Colonic mucosa (tissue), 4 donors: ENCODE data around the gene NACC2. TPM values are rescaled to one million over a fixed set of nuclear protein-coding genes. Genes with fewer than 3 reads are reported as not detected.
A peak's percentile ranks its signal among the peaks of the same experiment; 100 is the strongest.

Experiments used
- DNase-seq: peaks from one replicate; pipeline ENCODE4 v3.0.0-alpha.2; 2020
- H3K27ac ChIP-seq: fragments of 200-600 bp; one replicate; pipeline ENCODE4 v1.8.0; 2021
- H3K27me3 ChIP-seq: fragments of 200-600 bp; one replicate; pipeline ENCODE4 v1.8.0; 2021
- H3K36me3 ChIP-seq: fragments of 200-600 bp; one replicate; pipeline ENCODE4 v1.8.0; 2021
- H3K4me1 ChIP-seq: fragments of 200-600 bp; one replicate; pipeline ENCODE4 v1.8.0; 2021; ENCODE audit warnings: mild to moderate bottlenecking
- H3K4me3 ChIP-seq: fragments of 200-600 bp; one replicate; pipeline ENCODE4 v1.8.0; 2021
- H3K9ac ChIP-seq, 2 donors: one replicate each; pipeline ENCODE4 v1.7.0; 2013; ENCODE audit warnings: control low read depth in 2 of 2, low read depth in 2 of 2, low read length in 2 of 2
- H3K9me3 ChIP-seq: fragments of 200-600 bp; one replicate; pipeline ENCODE4 v1.8.0; 2021
- CTCF ChIP-seq: fragments of 200-600 bp; IDR thresholded peaks from one replicate; pipeline ENCODE4 v1.8.0; 2022; ENCODE audit warnings: antibody characterized with exemption, mild to moderate bottlenecking
- intact Hi-C: fragments of 100-400 bp; cut with DNase I; formaldehyde crosslinking; loops from one replicate; pipeline ENCODE4 v1.14.1; 2022
- total RNA-seq, 2 donors: library from RNA; stranded (reverse); fragmentation: NEBNext Ultra II Directional in 1 of 2; extraction: Animal tissue kit (Norgen Biotek cat#: 25700) in 1 of 2; gene quantifications; one replicate each; pipeline ENCODE4 v1.2.1, GENCODE V29; 2021
- donor health status: healthy.
- donor health status: DM: no; HTN: no; CAD: no.
- donor health status: DM: no; HTN: no; CAD: no.

The NACC2 gene
- total RNA-seq, 2 donors from 2014 or later: 20.3 to 21.0 TPM

GRCh38 chr9:136052472-136052880 lies 42.6 kb downstream of the NACC2 start:
- peak overlapping the region; percentile 17 for H3K4me3 ChIP-seq
- intact Hi-C loops: no loop called here
- no peaks in the 10 kb centered on the region for H3K27me3 ChIP-seq
- peak; percentile 39 for DNase-seq
- peaks cover 30% of the 10 kb centered on the region for H3K4me1 ChIP-seq
- no peaks in the 10 kb centered on the region for H3K36me3 ChIP-seq
- TF ChIP-seq CTCF: no peak
- peak overlapping the region; percentile 76 for H3K27ac ChIP-seq
- no peaks in the 10 kb centered on the region for H3K9me3 ChIP-seq
- H3K9ac ChIP-seq: peak overlapping the region; percentile 34 to 35

DNA sequence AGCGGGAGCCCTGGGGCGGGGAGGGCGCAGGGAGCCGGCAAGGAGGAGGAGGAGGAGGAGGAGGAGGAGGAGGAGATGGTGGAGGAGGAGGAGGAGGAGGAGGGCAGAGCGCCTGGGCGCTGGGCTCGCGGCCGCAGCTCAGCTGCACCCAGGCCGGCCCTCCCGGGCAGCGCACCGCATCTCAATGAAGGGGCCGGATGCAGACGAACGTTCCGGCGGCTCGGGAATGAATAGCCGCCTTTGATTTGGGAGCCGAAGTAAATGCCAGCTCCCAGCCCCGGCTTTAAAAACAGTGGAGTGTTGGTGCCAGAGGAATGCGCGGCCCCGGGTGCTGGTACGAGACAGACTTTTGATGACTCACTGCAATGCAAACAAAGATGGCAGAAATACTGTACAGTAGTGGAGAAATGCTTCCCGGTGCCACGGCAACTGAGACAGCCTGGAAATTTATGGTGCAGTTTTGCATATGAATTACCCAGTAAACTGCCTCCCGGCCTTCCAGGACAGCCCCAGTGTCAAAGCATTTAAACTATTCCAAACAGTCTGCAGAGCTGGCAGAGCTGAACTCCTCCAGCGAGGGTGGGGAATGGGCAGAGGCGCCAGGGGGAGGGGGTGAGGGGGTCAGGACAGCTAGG lies 43.1 kb downstream of the NACC2 start:
- no peaks in the 10 kb centered on the region for H3K36me3 ChIP-seq
- intact Hi-C loops: no loop called here
- H3K27ac ChIP-seq: peak overlapping the region; percentile 76
- peak overlapping the region; percentile 53 for H3K4me3 ChIP-seq
- H3K4me1 ChIP-seq: peaks cover 30% of the 10 kb centered on the region
- peak overlapping the region; percentile 34 to 35 for H3K9ac ChIP-seq
- DNase-seq: peak; percentile 88
- TF ChIP-seq CTCF: no peak
- H3K27me3 ChIP-seq: no peaks in the 10 kb centered on the region
- no peaks in the 10 kb centered on the region for H3K9me3 ChIP-seq

- Histone ChIP-seq H3K36me3 (no peaks in the 10 kb centered on the region), H3K9ac (no peak overlapping the region), H3K4me1 (peaks cover 30% of the 10 kb centered on the region), H3K9me3 (no peaks in the 10 kb centered on the region), H3K4me3 (peak overlapping the region; percentile 53), H3K27ac (peak overlapping the region; percentile 76), H3K27me3 (no peaks in the 10 kb centered on the region)
- intact Hi-C loops: no loop called here
- no peak for TF ChIP-seq CTCF
- DNase-seq: no peak
Measured at GRCh38 chr9:136051453-136051836, 43.6 kb downstream of the NACC2 start.

DNA sequence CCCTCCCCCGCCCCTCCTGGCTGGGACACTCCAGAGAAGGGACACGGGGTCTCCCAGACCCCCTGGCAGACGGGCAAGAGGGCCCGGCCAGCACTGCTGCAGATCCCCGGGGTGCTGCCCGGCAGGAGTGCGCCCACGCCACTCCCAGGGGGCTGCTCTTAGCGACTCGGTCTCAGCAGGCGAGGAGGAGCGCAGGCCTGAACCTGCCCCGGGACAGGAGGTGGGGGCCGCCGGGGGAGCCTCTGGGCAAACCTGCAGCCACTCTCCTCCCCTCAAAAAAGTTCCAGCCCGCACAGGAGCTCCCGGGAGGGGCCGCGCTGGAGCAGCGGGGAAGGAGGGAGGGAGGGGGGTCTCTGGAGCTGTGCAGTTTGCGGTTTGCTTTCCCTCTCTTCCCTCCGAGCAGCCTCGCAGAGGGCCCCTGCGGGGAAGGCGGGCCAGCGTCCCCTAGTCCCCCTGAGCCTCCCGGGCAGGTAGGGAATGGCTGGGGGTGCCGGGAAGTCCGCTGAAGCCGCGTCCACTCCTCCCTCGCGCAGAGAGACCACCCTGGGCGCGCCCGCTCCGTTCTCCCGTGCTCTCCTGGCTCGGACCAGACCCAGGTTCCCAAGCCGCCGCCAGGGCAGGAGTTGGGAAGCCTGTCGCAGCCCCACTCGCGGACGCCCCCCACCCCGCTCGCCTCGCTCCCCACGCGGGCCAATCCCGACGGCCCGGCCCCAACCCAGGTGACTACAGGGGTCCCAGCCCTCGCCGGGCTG lies 44.2 kb downstream of the NACC2 start:
- DNase-seq: no peak
- Histone ChIP-seq H3K4me1 (peaks cover 30% of the 10 kb centered on the region), H3K9me3 (no peaks in the 10 kb centered on the region), H3K27ac (peak overlapping the region; percentile 76), H3K27me3 (no peaks in the 10 kb centered on the region), H3K9ac (peak overlapping the region in 1 of 2 donors; percentile 35), H3K36me3 (no peaks in the 10 kb centered on the region), H3K4me3 (peak overlapping the region; percentile 53)
- TF ChIP-seq CTCF: no peak
- intact Hi-C loops: no loop called here

- Histone ChIP-seq H3K9ac (no peak overlapping the region), H3K36me3 (no peaks in the 10 kb centered on the region), H3K27me3 (no peaks in the 10 kb centered on the region), H3K9me3 (no peaks in the 10 kb centered on the region), H3K4me3 (peak overlapping the region; percentile 53), H3K27ac (no peak overlapping the region), H3K4me1 (peaks cover 30% of the 10 kb centered on the region)
- no peak for DNase-seq
- intact Hi-C loops: no loop called here
- no peak for TF ChIP-seq CTCF
Measured at GRCh38 chr9:136050266-136050700, 44.8 kb downstream of the NACC2 start.
